HepG2 (cell line): Measurements from ENCODE around the gene NRSN2. TPM values are rescaled to one million over a fixed set of nuclear protein-coding genes. Genes with fewer than 3 reads are reported as not detected.
A peak's percentile ranks its signal among the peaks of the same experiment; 100 is the strongest.

Source experiments
- EP300 ChIP-seq, 3 experiments: sonication (generic) in 1 of 3; formaldehyde crosslinking in 1 of 3; IDR thresholded peaks; 2 replicates each; pipeline versions ENCODE4 v1.5.1 to v1.6.1; 2011 to 2020; ENCODE audit warnings: low read depth in 2 of 3, low read length in 2 of 3, borderline replicate concordance in 1 of 3, improper control_type of control experiment in 1 of 3, mild to moderate bottlenecking in 1 of 3, missing genetic modification reagents in 1 of 3, moderate library complexity in 1 of 3
- GABPA ChIP-seq, 2 experiments: IDR thresholded peaks; 2 replicates each; pipeline ENCODE4 v1.6.1; 2011 to 2016; ENCODE audit warnings: low read depth in 2 of 2, low read length in 1 of 2, missing biosample characterization in 1 of 2, missing genetic modification characterization in 1 of 2
- JDP2 ChIP-seq: sonication (generic); formaldehyde crosslinking; IDR thresholded peaks from 2 replicates; pipeline ENCODE4 v1.8.1; 2022; ENCODE audit warnings: missing genetic modification reagents, borderline replicate concordance
- KAT2B ChIP-seq: fragments of 150-350 bp; IDR thresholded peaks from 2 replicates; pipeline ENCODE4 v1.6.1; 2014; ENCODE audit warnings: low read depth, low read length, borderline replicate concordance
- LBX2 ChIP-seq: sonication (generic); formaldehyde crosslinking; IDR thresholded peaks from 2 replicates; pipeline ENCODE4 v1.5.0; 2020; ENCODE audit warnings: missing genetic modification reagents, mild to moderate bottlenecking, borderline replicate concordance
- MEIS2 ChIP-seq: sonication (generic); formaldehyde crosslinking; IDR thresholded peaks from 2 replicates; pipeline ENCODE4 v1.9.0; 2021; ENCODE audit warnings: mild to moderate bottlenecking, missing genetic modification reagents
- NFKB2 ChIP-seq: sonication (generic); formaldehyde crosslinking; IDR thresholded peaks from 2 replicates; pipeline ENCODE4 v1.4.0; 2020; ENCODE audit warnings: missing genetic modification reagents, borderline replicate concordance
- RXRA ChIP-seq: sonication (generic); formaldehyde crosslinking; IDR thresholded peaks from 2 replicates; pipeline ENCODE4 v1.5.1; 2020; ENCODE audit warnings: missing genetic modification reagents
- THRA ChIP-seq: sonication (generic); formaldehyde crosslinking; IDR thresholded peaks from 2 replicates; pipeline ENCODE4 v1.4.0; 2020; ENCODE audit warnings: missing genetic modification reagents, borderline replicate concordance
- U2AF1 ChIP-seq: fragments of 200-400 bp; formaldehyde crosslinking; optimal IDR thresholded peaks from 2 replicates; pipeline ENCODE3; 2017; ENCODE audit warnings: mild to moderate bottlenecking, low read depth, low read length
- ZBTB14 ChIP-seq: sonication (generic); formaldehyde crosslinking; IDR thresholded peaks from 2 replicates; pipeline ENCODE4 v1.4.0; 2020; ENCODE audit warnings: missing genetic modification reagents
- ZNF274 ChIP-seq: sonication (generic); formaldehyde crosslinking; IDR thresholded peaks from 2 replicates; pipeline ENCODE4 v1.5.1; 2020; ENCODE audit warnings: mild to moderate bottlenecking, missing genetic modification reagents
- ZNF570 ChIP-seq: sonication (generic); formaldehyde crosslinking; IDR thresholded peaks from 2 replicates; pipeline ENCODE4 v1.4.0; 2020; ENCODE audit warnings: mild to moderate bottlenecking, missing genetic modification reagents, borderline replicate concordance
- ZNF781 ChIP-seq: sonication (generic); formaldehyde crosslinking; IDR thresholded peaks from 2 replicates; pipeline ENCODE4 v1.5.1; 2020; ENCODE audit warnings: borderline replicate concordance, mild to moderate bottlenecking, missing genetic modification reagents; ENCODE audit errors: not compliant biosample characterization
- polyA plus RNA-seq, 8 experiments: library from polyadenylated mRNA; depleted of rRNA in 3 of 8; stranded (reverse) in 7 of 8; unstranded in 1 of 8; fragments of >200 nt; fragmentation: Illumina TruSeq in 4 of 8; extraction: Trizol in 4 of 8; gene quantifications; 2 replicates each; pipeline versions ENCODE4 v1.2.1 to v1.2.3, GENCODE V29; 2011 to 2016; ENCODE audit warnings: low read depth in 4 of 8, missing spikeins in 1 of 8, mixed read lengths in 1 of 8; ENCODE audit not compliant: insufficient read depth in 1 of 8
- total RNA-seq, 5 experiments: library from RNA; depleted of rRNA; stranded (reverse); fragments of >200 nt; fragmentation: Illumina TruSeq; extraction: Trizol; gene quantifications; 2 replicates each; pipeline ENCODE4 v1.2.3, GENCODE V29; 2016; ENCODE audit warnings: low read depth in 1 of 5
- TF ChIP-seq, protein P1 (sequence below): sonication (generic); formaldehyde crosslinking; IDR thresholded peaks from 2 replicates; pipeline ENCODE4 v1.8.1; 2023; ENCODE audit warnings: missing genetic modification reagents, inconsistent platforms, borderline replicate concordance
- TF ChIP-seq, protein P2 (sequence below): IDR thresholded peaks from 2 replicates; pipeline ENCODE4 v1.6.1; 2016
- TF ChIP-seq, protein P3 (sequence below): sonication (generic); formaldehyde crosslinking; IDR thresholded peaks from 2 replicates; pipeline ENCODE4 v1.8.0; 2022; ENCODE audit warnings: mild to moderate bottlenecking, missing genetic modification reagents, moderate library complexity

The NRSN2 gene
- total and polyA plus RNA-seq, 2 of the 13 experiments (the other 11 are each of a cell fraction or from before 2014, with no cell fraction given), result 32.3 to 49.4 TPM

DNA sequence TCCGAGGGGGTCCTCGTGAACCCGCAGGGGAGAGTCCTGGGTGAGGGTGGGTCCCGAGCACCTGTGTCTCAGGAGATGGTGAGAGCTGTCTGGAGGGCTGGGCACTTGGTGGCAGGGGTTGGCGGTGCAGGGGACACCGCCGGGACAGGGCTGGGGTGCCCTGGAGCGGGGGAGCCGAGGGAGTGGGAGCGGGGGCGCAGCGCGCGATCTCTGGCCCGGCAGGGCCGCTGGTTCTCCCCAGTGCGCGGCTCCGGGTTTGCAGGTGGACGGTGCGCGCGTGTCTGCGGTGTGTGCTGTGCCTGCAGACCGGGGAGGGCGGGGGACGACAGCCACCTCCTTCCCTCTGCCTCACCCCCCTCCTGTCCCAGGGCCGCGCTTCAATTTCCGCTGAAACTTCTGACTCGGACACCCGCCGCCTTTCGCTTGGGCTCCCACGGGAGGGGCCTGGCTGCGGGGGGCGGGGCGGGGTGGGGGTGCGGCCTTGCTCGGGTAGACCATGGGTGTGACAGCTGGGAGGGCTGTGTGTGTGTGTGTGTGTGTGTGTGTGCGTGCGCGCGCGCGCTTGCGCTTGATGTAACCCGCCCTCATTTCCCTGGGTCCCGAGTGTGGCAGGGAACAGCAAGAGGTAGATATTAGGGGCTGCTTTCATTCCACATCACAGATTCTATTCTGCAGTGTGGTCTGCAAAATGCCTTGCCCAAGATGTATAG is 34.8 kb downstream of the NRSN2 start (continued):
- TF ChIP-seq GABPA (IDR thresholded peaks at IDR 0.05; ENCODE audit: low read depth, low read length) (0 out of 2 replicates have a peak, but pooled peaks have one; percentile 32), GABPA (CRISPR knock-in tag; IDR thresholded peaks at IDR 0.05; ENCODE audit: low read depth) (peak; percentile 63; the same call in 1 of the 2 replicates), LBX2 (peak; percentile 51; the same call in 1 of the 2 replicates), KAT2B (no peak), THRA (CRISPR knock-in tag) (peak; percentile 59), NFKB2 (peak; percentile 57; the same call in 1 of the 2 replicates), JDP2 (no peak), ZNF274 (no peak), ZNF781 (CRISPR knock-in tag) (no peak), U2AF1 (no peak), ZBTB14 (CRISPR knock-in tag) (peak; percentile 85), RXRA (CRISPR knock-in tag) (peak; percentile 29; the same call in 1 of the 2 replicates), MEIS2 (CRISPR knock-in tag) (no peak), ZNF570 (no peak), EP300 (IDR thresholded peaks at IDR 0.05; ENCODE audit: low read depth in 2 of 2, low read length in 2 of 2) (0 out of 4 replicates have a peak, but pooled peaks of 1 of the 2 experiments have one; percentile 37), EP300 (CRISPR knock-in tag; IDR thresholded peaks at IDR 0.05; ENCODE audit: borderline replicate concordance) (no peak)
- TF ChIP-seq, protein P1, sequence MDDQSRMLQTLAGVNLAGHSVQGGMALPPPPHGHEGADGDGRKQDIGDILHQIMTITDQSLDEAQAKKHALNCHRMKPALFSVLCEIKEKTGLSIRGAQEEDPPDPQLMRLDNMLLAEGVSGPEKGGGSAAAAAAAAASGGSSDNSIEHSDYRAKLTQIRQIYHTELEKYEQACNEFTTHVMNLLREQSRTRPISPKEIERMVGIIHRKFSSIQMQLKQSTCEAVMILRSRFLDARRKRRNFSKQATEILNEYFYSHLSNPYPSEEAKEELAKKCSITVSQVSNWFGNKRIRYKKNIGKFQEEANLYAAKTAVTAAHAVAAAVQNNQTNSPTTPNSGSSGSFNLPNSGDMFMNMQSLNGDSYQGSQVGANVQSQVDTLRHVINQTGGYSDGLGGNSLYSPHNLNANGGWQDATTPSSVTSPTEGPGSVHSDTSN (CRISPR knock-in tag), result no peak
- TF ChIP-seq, protein P2, sequence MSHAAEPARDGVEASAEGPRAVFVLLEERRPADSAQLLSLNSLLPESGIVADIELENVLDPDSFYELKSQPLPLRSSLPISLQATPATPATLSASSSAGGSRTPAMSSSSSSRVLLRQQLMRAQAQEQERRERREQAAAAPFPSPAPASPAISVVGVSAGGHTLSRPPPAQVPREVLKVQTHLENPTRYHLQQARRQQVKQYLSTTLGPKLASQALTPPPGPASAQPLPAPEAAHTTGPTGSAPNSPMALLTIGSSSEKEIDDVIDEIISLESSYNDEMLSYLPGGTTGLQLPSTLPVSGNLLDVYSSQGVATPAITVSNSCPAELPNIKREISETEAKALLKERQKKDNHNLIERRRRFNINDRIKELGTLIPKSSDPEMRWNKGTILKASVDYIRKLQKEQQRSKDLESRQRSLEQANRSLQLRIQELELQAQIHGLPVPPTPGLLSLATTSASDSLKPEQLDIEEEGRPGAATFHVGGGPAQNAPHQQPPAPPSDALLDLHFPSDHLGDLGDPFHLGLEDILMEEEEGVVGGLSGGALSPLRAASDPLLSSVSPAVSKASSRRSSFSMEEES (CRISPR knock-in tag), result peak; percentile 67
- TF ChIP-seq, protein P3, sequence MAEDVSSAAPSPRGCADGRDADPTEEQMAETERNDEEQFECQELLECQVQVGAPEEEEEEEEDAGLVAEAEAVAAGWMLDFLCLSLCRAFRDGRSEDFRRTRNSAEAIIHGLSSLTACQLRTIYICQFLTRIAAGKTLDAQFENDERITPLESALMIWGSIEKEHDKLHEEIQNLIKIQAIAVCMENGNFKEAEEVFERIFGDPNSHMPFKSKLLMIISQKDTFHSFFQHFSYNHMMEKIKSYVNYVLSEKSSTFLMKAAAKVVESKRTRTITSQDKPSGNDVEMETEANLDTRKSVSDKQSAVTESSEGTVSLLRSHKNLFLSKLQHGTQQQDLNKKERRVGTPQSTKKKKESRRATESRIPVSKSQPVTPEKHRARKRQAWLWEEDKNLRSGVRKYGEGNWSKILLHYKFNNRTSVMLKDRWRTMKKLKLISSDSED (CRISPR knock-in tag), result 0 out of 2 replicates have a peak, but pooled peaks have one; percentile 8
